ENCODE results near the gene FILIP1.

GRCh38 chr6:75288023-75288422, 205.6 kb downstream of the FILIP1 start:
- no peak for TF ChIP-seq POLR2A (IDR thresholded peaks at IDR 0.05)
- TF ChIP-seq CTCF (IDR thresholded peaks at IDR 0.05): no peak
